Thoracic aorta (tissue), 2 donors: ENCODE results near the gene ESRRB. TPM values are rescaled to one million over a fixed set of nuclear protein-coding genes. Genes with fewer than 3 reads are reported as not detected.

Source experiments
- ATAC-seq: fragments of 150-250 bp; one replicate; pipeline ENCODE4 v1.8.0; 2017; ENCODE audit warnings: low read depth; ENCODE audit not compliant: insufficient number of reproducible peaks, low FRiP score
- DNase-seq: peaks from one replicate; pipeline ENCODE4 v3.0.0-alpha.2; 2020; ENCODE audit warnings: low spot score
- H3K27ac ChIP-seq, 2 donors: fragments of 200-600 bp; sonication (generic); 1 replicate in 1 of 2; 2 replicates in 1 of 2; pipeline ENCODE4 v1.5.1; 2016; ENCODE audit warnings: mild to moderate bottlenecking in 2 of 2, moderate library complexity in 2 of 2
- H3K27me3 ChIP-seq: fragments of 200-600 bp; sonication (generic); replicated peaks from 2 replicates; pipeline ENCODE4 v1.6.0; 2016; ENCODE audit warnings: mild to moderate bottlenecking; ENCODE audit not compliant: insufficient read depth
- H3K36me3 ChIP-seq: fragments of 200-600 bp; sonication (generic); one replicate; pipeline ENCODE4 v1.5.1; 2016
- H3K4me1 ChIP-seq, 2 donors: fragments of 200-600 bp; sonication (generic); 1 replicate in 1 of 2; 2 replicates in 1 of 2; pipeline versions ENCODE4 v1.5.1 to v1.6.0; 2016; ENCODE audit warnings: low read depth in 2 of 2, mild to moderate bottlenecking in 1 of 2; ENCODE audit not compliant: control insufficient read depth in 1 of 2
- H3K4me3 ChIP-seq: fragments of 200-600 bp; sonication (generic); 2 replicates; pipeline ENCODE4 v1.5.1; 2016; ENCODE audit warnings: mild to moderate bottlenecking
- H3K9me3 ChIP-seq: fragments of 200-600 bp; sonication (generic); 2 replicates; pipeline ENCODE4 v1.5.1; 2016
- CTCF ChIP-seq: fragments of 200-600 bp; sonication (generic); IDR thresholded peaks from one replicate; pipeline ENCODE4 v1.5.1; 2019; ENCODE audit warnings: antibody characterized with exemption
- total RNA-seq, 2 donors: library from RNA; depleted of rRNA; stranded (reverse); fragments of >200 nt; gene quantifications; one replicate each; pipeline versions ENCODE4 v1.1.0 to v1.2.3, GENCODE V29; 2016

ESRRB gene
- total RNA-seq, 2 donors from 2014 or later: 4.6 TPM; not detected in 1

GRCh38 chr14:76547831-76548230, 171.9 kb downstream of the ESRRB start:
- Histone ChIP-seq H3K27me3 (no peaks in the 10 kb centered on the region), H3K4me1 (no peaks in the 10 kb centered on the region), H3K9me3 (no peaks in the 10 kb centered on the region), H3K36me3 (no peaks in the 10 kb centered on the region), H3K4me3 (no peak overlapping the region), H3K27ac (no peak overlapping the region)
- DNase-seq: no peak
- no peak for TF ChIP-seq CTCF
- ATAC-seq: no peak

GRCh38 chr14:76550534-76550933, 174.6 kb downstream of the ESRRB start:
- no peak for ATAC-seq
- Histone ChIP-seq H3K27me3 (no peaks in the 10 kb centered on the region), H3K27ac (no peak overlapping the region), H3K4me3 (no peak overlapping the region), H3K9me3 (no peaks in the 10 kb centered on the region), H3K4me1 (no peaks in the 10 kb centered on the region), H3K36me3 (no peaks in the 10 kb centered on the region)
- DNase-seq: no peak
- TF ChIP-seq CTCF: no peak

- no peak overlapping the region for H3K27ac ChIP-seq
- ATAC-seq: no peak
- H3K27me3 ChIP-seq: no peaks in the 10 kb centered on the region
- no peaks in the 10 kb centered on the region for H3K36me3 ChIP-seq
- H3K4me1 ChIP-seq: no peaks in the 10 kb centered on the region
- no peak overlapping the region for H3K4me3 ChIP-seq
- no peak for DNase-seq
- no peaks in the 10 kb centered on the region for H3K9me3 ChIP-seq
- no peak for TF ChIP-seq CTCF
Observed at GRCh38 chr14:76551116-76551515, 175.2 kb downstream of the ESRRB start.

Other genes starting within 250 kb of the ESRRB start
- gene GPATCH2L, start 224.2 kb upstream of the ESRRB start, total RNA-seq: 100 to 1,000 TPM in 1 of 2 donors, 10 to 100 TPM in 1; 29.9 to 124 TPM